K562 (cell line): Measurements from ENCODE around the gene HSPB1. TPM values are rescaled to one million over a fixed set of nuclear protein-coding genes. Genes with fewer than 3 reads are reported as not detected.
A peak's percentile ranks its signal among the peaks of the same experiment; 100 is the strongest.

Experiments
- E2F3 ChIP-seq: fragments of 250-450 bp; sonication (Bioruptor Pico); IDR thresholded peaks from 2 replicates; pipeline ENCODE4 v1.4.0; 2020; ENCODE audit warnings: mild to moderate bottlenecking
- NR4A1 ChIP-seq, 2 experiments: fragments of 250-450 bp in 1 of 2; fragments of 450-650 bp in 1 of 2; sonication (Bioruptor Pico) in 1 of 2; IDR thresholded peaks; 2 replicates each; pipeline versions ENCODE4 v1.4.0 to v1.6.1; 2016 to 2020; ENCODE audit warnings: mild to moderate bottlenecking in 2 of 2, missing compliant biosample characterization in 1 of 2, missing genetic modification characterization in 1 of 2, moderate library complexity in 1 of 2
- PHB2 ChIP-seq: fragments of 450-650 bp; IDR thresholded peaks from 2 replicates; pipeline ENCODE4 v1.6.1; 2017; ENCODE audit warnings: low read depth
- POLR2H ChIP-seq: IDR thresholded peaks from 2 replicates; pipeline ENCODE4 v1.6.1; 2016; ENCODE audit warnings: missing genetic modification characterization, low read depth, mild to moderate bottlenecking, control low read depth, missing compliant biosample characterization, moderate library complexity
- RBFOX2 ChIP-seq: fragments of 200-400 bp; formaldehyde crosslinking; IDR thresholded peaks from 2 replicates; pipeline ENCODE4 v1.6.1; 2017; ENCODE audit warnings: low read depth, mild to moderate bottlenecking, low read length, moderate library complexity
- SAFB2 ChIP-seq: fragments of 200-400 bp; formaldehyde crosslinking; IDR thresholded peaks from 2 replicates; pipeline ENCODE4 v1.6.1; 2018; ENCODE audit warnings: borderline replicate concordance, low read length, low read depth, moderate library complexity; ENCODE audit not compliant: severe bottlenecking
- THAP12 ChIP-seq: fragments of 250-450 bp; sonication (Bioruptor Pico); IDR thresholded peaks from 2 replicates; pipeline ENCODE4 v1.9.0; 2021; ENCODE audit warnings: mild to moderate bottlenecking, inconsistent platforms
- U2AF1 ChIP-seq: fragments of 200-400 bp; formaldehyde crosslinking; optimal IDR thresholded peaks from 2 replicates; pipeline ENCODE3; 2017; ENCODE audit warnings: mild to moderate bottlenecking, low read depth, low read length, moderate library complexity
- USF1 ChIP-seq: sonication (generic); formaldehyde crosslinking; IDR thresholded peaks from 2 replicates; pipeline ENCODE4 v1.9.0; 2022; ENCODE audit warnings: mild to moderate bottlenecking, missing genetic modification reagents
- XRCC4 ChIP-seq: IDR thresholded peaks from one replicate; pipeline ENCODE4 v1.6.1; 2011; ENCODE audit not compliant: insufficient read depth, insufficient read length; ENCODE audit errors: extremely low read depth
- ZNF561 ChIP-seq: fragments of 450-650 bp; formaldehyde crosslinking; conservative IDR thresholded peaks from 2 replicates; pipeline ENCODE4 v1.4.0; 2020; ENCODE audit warnings: mild to moderate bottlenecking, moderate library complexity
- ZNF695 ChIP-seq: fragments of 450-650 bp; formaldehyde crosslinking; IDR thresholded peaks from 2 replicates; pipeline ENCODE4 v1.4.0; 2020; ENCODE audit warnings: mild to moderate bottlenecking, moderate library complexity
- polyA plus RNA-seq, 8 experiments: library from polyadenylated mRNA; depleted of rRNA in 4 of 8; stranded (reverse) in 5 of 8; unstranded in 3 of 8; fragments of >200 nt; fragmentation: Nextera tagmentation in 2 of 8; fragmentation: Illumina TruSeq in 1 of 8; extraction: Ambion mirVana in 2 of 8; extraction: Trizol in 1 of 8; gene quantifications; 2 replicates each; pipeline versions ENCODE4 v1.2.1 to v1.2.3, GENCODE V29; 2011 to 2014; ENCODE audit warnings: inconsistent platforms in 1 of 8, missing spikeins in 1 of 8
- total RNA-seq, 7 experiments: library from RNA; depleted of rRNA in 6 of 7; stranded (reverse); fragments of >200 nt in 6 of 7; fragmentation: Illumina TruSeq in 2 of 7; extraction: Trizol in 2 of 7; gene quantifications; 2 replicates each; pipeline versions ENCODE4 v1.2.1 to v1.2.3, GENCODE V29; 2011 to 2021; ENCODE audit warnings: low replicate concordance in 1 of 7
- TF ChIP-seq, protein P1 (sequence below): fragments of 450-650 bp; formaldehyde crosslinking; IDR thresholded peaks from 2 replicates; pipeline ENCODE4 v1.4.0; 2020; ENCODE audit warnings: mild to moderate bottlenecking
- TF ChIP-seq, protein P2 (sequence below): sonication (generic); formaldehyde crosslinking; IDR thresholded peaks from 2 replicates; pipeline ENCODE4 v1.8.0; 2022; ENCODE audit warnings: mild to moderate bottlenecking, missing genetic modification reagents
- TF ChIP-seq, protein P3 (sequence below), 2 experiments: fragments of 450-650 bp; IDR thresholded peaks; 2 replicates each; pipeline ENCODE4 v1.6.1; 2016

Gene HSPB1
- total and polyA plus RNA-seq, 9 of the 15 experiments (the other 6 are each of a cell fraction or from before 2014, with no cell fraction given), result 27.1 to 522 (median 138) TPM

DNA sequence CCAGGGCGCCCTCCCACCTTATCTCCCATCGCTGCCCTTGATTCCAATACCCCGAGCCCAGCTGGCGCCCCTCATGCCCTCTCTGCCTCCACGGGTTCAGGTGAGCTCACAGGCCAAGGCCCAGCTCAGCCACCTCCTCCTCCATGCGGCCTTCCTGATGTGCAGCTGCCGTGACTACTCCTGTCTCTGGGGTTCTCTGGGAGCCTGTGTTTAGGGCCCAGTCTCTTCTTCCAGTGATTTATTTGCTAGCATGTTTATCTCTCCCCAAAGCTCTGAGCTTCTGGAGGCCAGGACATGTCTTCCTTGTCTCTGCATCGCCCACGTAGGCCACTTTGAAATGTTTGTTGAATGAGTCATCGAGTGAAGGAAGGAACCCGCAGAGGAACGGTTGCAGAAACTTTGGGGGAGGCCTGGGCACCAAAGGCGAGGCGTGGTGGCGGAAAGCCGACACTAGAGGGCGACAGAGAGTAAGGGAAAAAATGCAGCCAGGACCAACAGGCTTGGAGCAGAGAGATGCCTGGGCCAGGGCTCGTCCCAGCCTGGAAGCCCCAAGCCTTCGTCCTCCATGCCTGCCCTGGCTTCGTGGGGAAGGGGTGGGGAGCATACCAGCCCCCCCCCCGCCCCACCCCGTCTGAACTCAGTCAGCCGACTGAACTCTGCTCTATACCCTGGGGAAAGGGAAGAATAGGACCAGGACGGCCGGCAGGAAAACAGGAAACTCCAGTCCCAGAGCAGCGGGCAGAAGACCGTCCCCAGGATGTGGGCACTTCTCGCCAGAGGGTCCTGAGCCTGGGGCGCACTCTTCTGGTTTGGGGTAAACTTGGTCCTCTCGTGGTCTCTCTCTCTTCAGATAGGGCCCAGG is 10.9 kb upstream of the HSPB1 start (continued):
- TF ChIP-seq, protein P1, sequence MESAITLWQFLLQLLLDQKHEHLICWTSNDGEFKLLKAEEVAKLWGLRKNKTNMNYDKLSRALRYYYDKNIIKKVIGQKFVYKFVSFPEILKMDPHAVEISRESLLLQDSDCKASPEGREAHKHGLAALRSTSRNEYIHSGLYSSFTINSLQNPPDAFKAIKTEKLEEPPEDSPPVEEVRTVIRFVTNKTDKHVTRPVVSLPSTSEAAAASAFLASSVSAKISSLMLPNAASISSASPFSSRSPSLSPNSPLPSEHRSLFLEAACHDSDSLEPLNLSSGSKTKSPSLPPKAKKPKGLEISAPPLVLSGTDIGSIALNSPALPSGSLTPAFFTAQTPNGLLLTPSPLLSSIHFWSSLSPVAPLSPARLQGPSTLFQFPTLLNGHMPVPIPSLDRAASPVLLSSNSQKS (CRISPR knock-in tag), result no peak
- TF ChIP-seq U2AF1 (no peak), THAP12 (no peak), PHB2 (no peak), ZNF695 (no peak), E2F3 (no peak; the same call in 1 of the 2 replicates), SAFB2 (no peak), NR4A1 (CRISPR knock-in tag; IDR thresholded peaks at IDR 0.05) (no peak), NR4A1 (tag; IDR thresholded peaks at IDR 0.05) (no peak), POLR2H (tag) (no peak), XRCC4 (no peak), ZNF561 (no peak), RBFOX2 (peak; percentile 65), USF1 (CRISPR knock-in tag) (no peak)
- TF ChIP-seq, protein P2, sequence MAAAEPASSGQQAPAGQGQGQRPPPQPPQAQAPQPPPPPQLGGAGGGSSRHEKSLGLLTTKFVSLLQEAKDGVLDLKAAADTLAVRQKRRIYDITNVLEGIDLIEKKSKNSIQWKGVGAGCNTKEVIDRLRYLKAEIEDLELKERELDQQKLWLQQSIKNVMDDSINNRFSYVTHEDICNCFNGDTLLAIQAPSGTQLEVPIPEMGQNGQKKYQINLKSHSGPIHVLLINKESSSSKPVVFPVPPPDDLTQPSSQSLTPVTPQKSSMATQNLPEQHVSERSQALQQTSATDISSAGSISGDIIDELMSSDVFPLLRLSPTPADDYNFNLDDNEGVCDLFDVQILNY (CRISPR knock-in tag), result no peak
- TF ChIP-seq, protein P3, sequence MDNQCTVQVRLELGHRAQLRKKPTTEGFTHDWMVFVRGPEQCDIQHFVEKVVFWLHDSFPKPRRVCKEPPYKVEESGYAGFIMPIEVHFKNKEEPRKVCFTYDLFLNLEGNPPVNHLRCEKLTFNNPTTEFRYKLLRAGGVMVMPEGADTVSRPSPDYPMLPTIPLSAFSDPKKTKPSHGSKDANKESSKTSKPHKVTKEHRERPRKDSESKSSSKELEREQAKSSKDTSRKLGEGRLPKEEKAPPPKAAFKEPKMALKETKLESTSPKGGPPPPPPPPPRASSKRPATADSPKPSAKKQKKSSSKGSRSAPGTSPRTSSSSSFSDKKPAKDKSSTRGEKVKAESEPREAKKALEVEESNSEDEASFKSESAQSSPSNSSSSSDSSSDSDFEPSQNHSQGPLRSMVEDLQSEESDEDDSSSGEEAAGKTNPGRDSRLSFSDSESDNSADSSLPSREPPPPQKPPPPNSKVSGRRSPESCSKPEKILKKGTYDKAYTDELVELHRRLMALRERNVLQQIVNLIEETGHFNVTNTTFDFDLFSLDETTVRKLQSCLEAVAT (IDR thresholded peaks at IDR 0.05), result peak; percentile 31 to 62; a peak in 1 of 4 replicates
